ENCODE results near the gene GNB5.
A peak's percentile ranks its signal among the peaks of the same experiment; 100 is the strongest.
"Not testable (repeated sequence)": the region's sequence is repeated elsewhere in the genome, so short reads cannot be mapped to it uniquely, and the experiment has no call there.

The GNB5 gene

GRCh38 chr15:52111517-52112202 lies 79.5 kb downstream of the GNB5 start:
- no peak for ATAC-seq

- peak in 1 of 2 donors; percentile 24 for ATAC-seq
Measured at GRCh38 chr15:52109559-52110451, 81.4 kb downstream of the GNB5 start.

- ATAC-seq: no peak
Measured at GRCh38 chr15:52107238-52107637, 84.0 kb downstream of the GNB5 start.

- no peak for ATAC-seq
Measured at GRCh38 chr15:52106641-52107040, 84.6 kb downstream of the GNB5 start.

GRCh38 chr15:52105846-52106245 lies 85.3 kb downstream of the GNB5 start:
- ATAC-seq: no peak

GRCh38 chr15:52104532-52105004 lies 86.6 kb downstream of the GNB5 start:
- no peak for ATAC-seq

- ATAC-seq: peak; percentile 74 to 83
Measured at GRCh38 chr15:52103217-52104207, 87.7 kb downstream of the GNB5 start.

- ATAC-seq: no peak
Measured at GRCh38 chr15:52102463-52102862, 88.7 kb downstream of the GNB5 start.

- ATAC-seq: no peak
Measured at GRCh38 chr15:52101542-52102323, 89.5 kb downstream of the GNB5 start.

- ATAC-seq: peak in 1 of 2 donors; percentile 30
Measured at GRCh38 chr15:52100807-52101442, 90.3 kb downstream of the GNB5 start.

GRCh38 chr15:52099651-52100272 lies 91.4 kb downstream of the GNB5 start:
- ATAC-seq: no peak

- no peak for ATAC-seq
Measured at GRCh38 chr15:52098323-52098722, 92.9 kb downstream of the GNB5 start.

- no peak for ATAC-seq
Measured at GRCh38 chr15:52097180-52097579, 94.0 kb downstream of the GNB5 start.

GRCh38 chr15:52096536-52096935 lies 94.7 kb downstream of the GNB5 start:
- ATAC-seq: not testable (repeated sequence)

GRCh38 chr15:52095597-52096262 lies 95.5 kb downstream of the GNB5 start:
- ATAC-seq: no peak

- ATAC-seq: no peak
Measured at GRCh38 chr15:52094811-52095584, 96.2 kb downstream of the GNB5 start.

- no peak for ATAC-seq
Measured at GRCh38 chr15:52093539-52094510, 97.4 kb downstream of the GNB5 start.

- no peak for ATAC-seq
Measured at GRCh38 chr15:52093167-52093538, 98.0 kb downstream of the GNB5 start.
